ENCODE data around the gene MICAL2. TPM values are rescaled to one million over a fixed set of nuclear protein-coding genes. Genes with fewer than 3 reads are reported as not detected.

Gene MICAL2
- total RNA-seq, 2 experiments from 2014 or later: 155 to 158 TPM

DNA sequence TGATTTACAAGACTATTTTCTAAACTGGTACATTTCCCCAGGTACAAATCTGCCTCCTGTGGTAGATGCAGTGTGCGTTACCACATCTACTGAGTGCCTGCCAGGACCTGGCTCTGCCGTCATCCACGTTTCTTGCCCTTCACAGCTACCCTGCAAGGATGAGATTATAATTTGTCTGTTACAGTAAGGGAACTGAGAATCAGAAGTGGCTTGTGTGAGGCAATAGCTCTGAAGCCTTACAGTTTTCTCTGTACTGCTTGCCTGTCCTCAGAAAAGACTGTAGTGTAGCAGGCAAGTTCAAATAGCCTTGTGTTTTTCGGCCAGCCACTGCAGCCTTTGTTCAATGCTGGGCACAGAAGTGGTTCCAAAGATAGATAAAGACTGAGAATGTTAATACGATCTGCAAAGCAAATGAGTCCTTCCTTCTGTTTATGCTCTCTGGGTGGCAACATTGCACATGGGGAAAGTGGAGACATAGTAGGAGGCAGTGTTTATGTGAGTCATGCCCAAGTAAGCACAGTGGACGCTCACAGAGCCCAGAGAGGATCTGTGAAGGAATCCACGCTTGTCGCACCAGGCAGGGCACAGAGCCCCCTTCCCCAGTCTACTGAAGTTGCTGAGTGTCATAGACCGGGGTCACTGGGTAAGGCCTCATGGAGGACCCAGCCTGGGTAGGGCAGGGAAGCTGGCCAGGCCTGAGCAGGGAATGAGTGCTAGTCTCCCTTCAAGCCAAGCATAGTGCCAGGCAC is 49.1 kb downstream of the MICAL2 start:
- ChIA-PET CTCF (interaction anchor here (0.7 to 1.9 kb wide), 3 partner anchors 8 to 31 kb away, joined by 3 to 4 read pairs (median 3); no protein-coding TSS in a partner anchor), POLR2A (interaction anchor here (0.6 kb wide), 1 partner anchor 36 kb away, joined by 5 read pairs; no protein-coding TSS in a partner anchor)

- CTCF ChIA-PET: interaction anchor here (1.9 kb wide), 1 partner anchor 9 kb away, joined by 4 read pairs; no protein-coding TSS in a partner anchor
- POLR2A ChIA-PET: no interaction called here
Observed at GRCh38 chr11:12160231-12160630, 49.8 kb downstream of the MICAL2 start.

DNA sequence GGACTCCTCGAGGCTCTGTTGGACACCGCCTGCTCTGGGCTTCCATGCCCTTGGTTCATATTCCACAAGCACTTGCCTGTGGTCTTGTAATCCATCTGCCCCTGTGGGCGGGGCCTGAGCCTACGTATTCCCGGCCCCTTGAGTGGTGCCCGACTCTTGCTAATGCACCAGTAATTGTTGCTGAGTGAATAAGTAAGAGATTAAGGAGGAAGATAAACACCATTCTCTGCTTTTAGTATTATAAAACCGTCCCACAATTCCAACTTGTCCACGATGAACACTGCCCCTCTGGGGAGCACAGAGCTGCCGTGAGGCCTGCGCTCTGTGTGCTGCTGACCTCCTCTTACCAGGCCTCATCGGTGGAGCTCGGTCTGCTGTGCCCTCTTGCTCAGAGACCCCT is 50.3 kb downstream of the MICAL2 start:
- ChIA-PET POLR2A (interaction anchor here (1.0 kb wide), 1 partner anchor 10 kb away, joined by 3 read pairs; no protein-coding TSS in a partner anchor), CTCF (no interaction called here)

DNA sequence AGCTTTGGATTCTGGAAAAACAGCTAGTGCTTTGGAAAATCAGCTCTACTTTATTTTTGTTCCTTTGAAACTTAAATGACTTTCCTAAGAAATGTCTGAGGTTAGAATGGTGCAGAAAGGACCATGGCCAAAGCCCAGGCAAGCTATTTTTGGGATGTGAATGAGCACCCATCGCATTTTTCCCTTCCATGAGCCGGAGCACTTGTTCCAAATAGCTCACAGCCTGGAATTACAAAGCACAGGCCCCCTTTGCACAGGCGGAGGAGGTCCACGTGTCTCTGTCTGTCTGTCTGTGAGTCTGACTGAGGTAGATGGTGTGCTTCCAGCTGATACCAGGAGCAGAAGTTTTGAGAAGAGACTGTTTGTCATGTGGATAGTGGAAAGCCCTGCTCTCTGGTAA is 50.7 kb downstream of the MICAL2 start:
- CTCF ChIA-PET: no interaction called here
- POLR2A ChIA-PET: interaction anchor here (1.0 kb wide), 1 partner anchor 10 kb away, joined by 3 read pairs; no protein-coding TSS in a partner anchor

DNA sequence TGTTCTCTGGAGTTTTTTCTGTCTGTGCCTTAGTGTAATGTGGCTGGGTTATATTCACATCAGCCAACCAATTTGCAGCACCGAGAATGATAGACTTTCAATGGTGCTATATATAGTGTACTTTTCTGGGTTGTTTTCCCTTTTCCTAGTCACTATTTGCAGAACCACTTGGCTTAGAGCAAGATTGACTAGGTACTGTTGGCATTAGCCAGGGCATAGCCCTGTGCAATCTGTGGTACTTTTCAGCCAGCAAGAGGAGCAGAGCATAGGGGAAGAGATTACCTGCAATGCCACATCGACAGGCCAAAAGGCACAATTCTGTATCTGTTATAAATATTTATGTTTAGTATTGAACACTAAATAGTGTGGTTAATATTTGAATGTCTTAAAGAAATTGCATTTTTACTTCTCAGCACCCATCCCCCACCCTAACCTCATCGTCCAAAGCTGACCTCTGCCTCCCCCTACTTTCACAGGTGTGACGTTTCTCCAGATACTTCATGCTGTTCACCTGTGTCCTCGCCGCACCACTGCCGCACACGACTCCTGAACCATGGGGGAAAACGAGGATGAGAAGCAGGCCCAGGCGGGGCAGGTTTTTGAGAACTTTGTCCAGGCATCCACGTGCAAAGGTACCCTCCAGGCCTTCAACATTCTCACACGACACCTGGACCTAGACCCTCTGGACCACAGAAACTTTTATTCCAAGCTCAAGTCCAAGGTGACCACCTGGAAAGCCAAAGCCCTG is 51.4 kb downstream of the MICAL2 start:
- ChIA-PET CTCF (interaction anchor here (0.9 kb wide), 1 partner anchor 75 kb away, joined by 3 read pairs; no protein-coding TSS in a partner anchor), POLR2A (interaction anchor here (1.0 kb wide), 1 partner anchor 11 kb away, joined by 3 read pairs; no protein-coding TSS in a partner anchor)

GRCh38 chr11:12162652-12163051 is 52.3 kb downstream of the MICAL2 start:
- CTCF ChIA-PET: interaction anchor here (0.9 to 1.3 kb wide), 2 partner anchors 9 to 74 kb away, joined by 3 to 5 read pairs; no protein-coding TSS in a partner anchor

DNA sequence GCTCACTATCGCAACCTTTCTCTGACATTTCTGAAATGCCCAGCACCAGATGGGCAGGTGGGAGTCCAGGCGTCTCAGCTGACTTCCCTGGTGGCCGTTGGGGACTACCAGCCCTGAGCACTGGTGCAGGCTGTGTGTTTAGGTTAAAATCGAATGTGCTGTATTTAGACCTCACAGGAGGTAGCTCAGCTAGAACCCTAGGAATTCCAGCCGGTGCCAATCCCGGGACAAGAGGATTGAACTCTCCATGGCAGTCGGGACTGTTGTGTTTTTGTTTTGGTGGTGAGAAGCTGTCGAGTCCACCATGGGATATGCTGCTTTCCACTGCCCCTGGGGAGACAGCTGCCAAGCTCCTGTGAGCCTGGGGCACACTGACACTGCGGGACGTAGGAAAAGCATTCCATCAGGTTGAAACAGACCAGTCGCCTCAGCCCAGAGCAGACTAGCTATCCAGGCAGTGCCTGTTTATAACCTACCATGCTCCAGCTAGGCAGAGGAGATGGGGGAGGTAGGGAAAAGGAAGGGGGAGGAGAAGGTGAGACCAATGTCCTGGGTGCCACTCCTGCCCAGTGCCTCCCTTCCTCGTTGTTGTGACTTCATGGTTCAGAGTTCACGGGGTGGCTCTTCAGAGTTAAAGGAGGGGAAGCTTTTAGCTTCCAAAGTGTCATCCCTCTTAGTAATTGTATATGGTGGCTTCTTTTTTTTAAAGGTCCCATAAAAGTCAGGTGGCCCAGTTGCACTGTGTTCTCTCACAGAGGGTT is 53.0 kb downstream of the MICAL2 start:
- CTCF ChIA-PET: interaction anchor here (1.3 kb wide), 1 partner anchor 9 kb away, joined by 5 read pairs; no protein-coding TSS in a partner anchor
- POLR2A ChIA-PET: interaction anchor here (0.7 kb wide), 2 partner anchors 13 to 53 kb away, joined by 3 read pairs; partner anchors contain the start of gene MICAL2

More at GRCh38 chr11:12162652-12163051, 52.3 kb downstream of the MICAL2 start:
- POLR2A ChIA-PET: no interaction called here

DNA sequence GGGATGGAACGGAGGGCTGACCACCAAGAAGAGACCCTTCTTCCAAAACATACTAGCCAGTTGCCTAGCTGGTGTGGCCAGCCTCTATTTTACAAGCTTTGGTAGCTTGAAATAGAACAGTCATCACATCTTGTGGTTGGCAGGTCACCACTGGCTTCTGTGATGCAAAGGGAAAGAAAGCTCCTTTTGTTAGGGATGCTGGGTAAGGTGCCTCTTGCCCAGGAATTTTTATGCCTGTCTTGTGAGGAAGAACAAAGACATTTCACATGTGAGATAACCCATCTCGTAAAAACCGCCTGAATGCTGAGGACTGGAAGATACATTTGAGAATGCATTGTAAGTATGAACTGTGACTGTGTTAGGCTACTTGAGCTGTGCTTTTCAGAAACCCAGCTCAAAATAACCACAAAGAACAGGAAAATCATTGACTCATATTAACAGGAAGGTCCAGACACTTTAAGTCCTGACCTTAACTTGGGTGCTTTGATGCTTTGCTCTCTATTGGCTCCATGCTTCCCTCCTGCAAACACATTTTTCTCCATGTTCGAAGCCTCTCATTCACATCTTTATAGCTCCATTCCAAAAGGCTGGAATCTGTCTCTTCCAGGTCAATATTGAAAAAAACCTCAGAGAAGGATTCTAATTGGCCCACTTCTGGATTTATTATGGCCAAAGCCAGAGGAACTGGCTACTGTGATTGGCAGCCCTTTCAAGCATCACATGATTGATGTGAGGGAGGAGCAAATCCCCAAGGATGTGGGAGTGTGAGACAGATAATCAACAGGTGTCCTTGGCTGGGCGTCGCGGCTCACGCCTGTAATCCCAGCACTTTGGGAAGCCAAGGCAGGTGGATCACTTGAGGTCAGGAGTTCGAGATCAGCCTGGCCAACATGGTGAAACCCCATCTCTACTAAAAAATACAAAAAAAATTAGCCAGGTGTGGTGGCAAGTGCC is 53.9 kb downstream of the MICAL2 start:
- ChIA-PET POLR2A (interaction anchor here (0.6 to 0.7 kb wide), 2 partner anchors 14 to 323 kb away, joined by 3 read pairs; no protein-coding TSS in a partner anchor), CTCF (interaction anchor here (1.3 kb wide), 1 partner anchor 8 kb away, joined by 5 read pairs; no protein-coding TSS in a partner anchor)

DNA sequence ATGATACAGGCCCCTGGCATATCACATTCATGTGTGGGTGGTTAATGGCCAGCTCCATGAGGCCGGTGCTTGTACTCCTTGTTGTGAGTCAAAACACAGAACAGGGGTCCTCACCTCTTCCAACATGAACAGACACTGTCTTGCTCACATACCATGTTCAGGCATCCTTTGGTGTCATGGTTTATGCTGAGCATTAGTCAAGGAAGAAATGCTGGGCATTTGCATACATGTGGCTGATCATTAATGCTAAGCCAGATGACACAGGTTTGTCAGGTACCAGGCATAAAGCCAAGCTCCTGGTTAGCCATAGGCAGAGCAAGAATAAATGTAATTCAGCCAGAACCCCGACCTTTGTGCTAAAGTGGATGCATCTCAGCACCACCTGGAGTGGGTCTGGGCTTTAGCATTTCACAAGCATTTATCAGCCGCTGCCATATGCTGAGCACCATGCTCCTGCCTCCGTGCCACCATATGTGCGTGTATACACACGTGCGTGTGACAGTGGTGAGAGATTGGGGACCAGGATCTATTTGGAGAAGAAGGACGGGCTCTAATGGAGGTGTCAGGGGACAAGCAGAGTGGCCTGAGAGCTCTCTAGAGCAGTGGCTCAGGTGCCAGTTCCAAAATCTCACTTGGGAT is 55.0 kb downstream of the MICAL2 start:
- ChIA-PET POLR2A (no interaction called here), CTCF (no interaction called here)

DNA sequence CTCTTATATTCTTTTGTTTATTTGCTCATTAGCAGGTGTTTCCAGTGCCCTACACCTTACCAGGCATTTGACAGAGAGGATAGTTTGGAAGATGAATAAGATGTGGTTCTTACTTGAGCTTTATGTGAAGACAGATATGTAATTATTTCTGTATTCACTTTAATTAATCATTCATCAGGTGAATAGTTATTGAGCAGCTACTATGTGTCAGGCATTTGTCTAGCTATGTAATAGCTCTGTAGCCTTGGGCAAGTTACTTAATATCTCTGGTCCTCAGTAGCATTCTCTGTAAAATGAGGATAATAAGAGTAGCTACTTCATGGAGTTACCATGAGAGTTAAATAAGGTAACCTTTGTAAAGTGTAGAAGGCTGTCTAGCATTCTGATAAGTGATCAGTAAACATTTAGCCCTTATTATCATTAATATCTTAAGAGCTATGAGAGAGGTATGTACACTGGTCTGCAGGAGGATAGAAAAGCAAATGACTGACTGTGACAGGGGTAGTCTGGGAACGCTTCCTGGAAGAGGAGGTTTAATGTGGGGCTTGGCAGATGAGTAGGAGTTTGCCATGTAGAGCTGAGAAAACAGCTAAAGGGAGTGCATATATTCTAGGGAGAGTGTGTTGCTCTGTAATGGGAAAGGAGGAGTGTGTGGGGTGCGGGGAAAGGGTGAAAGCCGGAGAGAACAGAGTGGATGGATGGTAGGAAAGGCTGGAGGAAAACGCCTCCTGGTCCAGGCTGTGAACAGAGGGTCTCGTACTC is 56.1 kb downstream of the MICAL2 start:
- ChIA-PET POLR2A (no interaction called here), CTCF (interaction anchor here (0.8 kb wide), 1 partner anchor 115 kb away, joined by 3 read pairs; no protein-coding TSS in a partner anchor)

DNA sequence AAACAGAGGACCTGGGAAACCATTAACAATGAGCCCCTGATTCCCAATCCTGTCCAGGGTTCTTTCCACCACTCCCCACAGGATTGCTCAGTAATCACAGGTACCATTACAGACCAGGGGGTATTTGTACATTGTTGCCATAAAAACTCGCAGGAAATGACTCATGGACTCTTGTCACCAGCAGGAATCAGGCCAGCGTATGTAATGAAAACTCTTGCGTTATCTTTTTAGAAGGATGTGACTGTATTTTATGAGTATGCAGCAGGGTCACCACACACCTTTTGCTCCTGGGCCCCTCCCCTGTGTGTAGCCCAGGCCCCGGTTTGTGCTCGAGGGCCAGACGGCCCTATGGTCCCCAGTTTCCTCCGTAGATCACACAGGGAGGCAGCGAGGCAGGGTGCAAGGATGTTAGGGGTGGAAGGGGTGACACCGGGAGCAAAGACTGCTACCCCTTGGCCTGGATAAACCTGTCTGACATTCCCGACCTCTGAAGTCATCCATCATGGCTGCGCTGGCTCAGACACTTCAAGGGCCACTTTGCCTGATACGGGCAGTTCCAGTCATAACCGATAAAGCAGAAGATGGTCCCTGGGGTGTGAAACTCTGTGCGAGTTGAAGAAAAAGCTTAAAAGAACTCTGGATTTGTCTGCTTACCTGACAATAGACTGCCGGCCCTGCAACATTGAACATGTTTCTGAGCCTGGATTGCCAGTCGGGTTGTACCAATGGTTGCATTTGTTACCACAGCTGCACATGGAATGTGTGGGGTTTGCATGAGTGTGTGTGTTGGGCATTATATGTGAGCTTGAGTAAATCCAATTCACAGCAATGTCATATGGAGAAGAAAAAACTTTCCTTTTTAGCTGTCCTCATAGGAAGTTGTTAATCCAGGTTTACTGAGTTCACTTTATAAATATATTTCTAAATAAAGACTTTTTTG is 56.9 kb downstream of the MICAL2 start:
- POLR2A ChIA-PET: interaction anchor here (0.5 kb wide), 1 partner anchor 17 kb away, joined by 4 read pairs; no protein-coding TSS in a partner anchor

GRCh38 chr11:12168114-12168513 is 57.7 kb downstream of the MICAL2 start:
- CTCF ChIA-PET: interaction anchor here (0.9 kb wide), 1 partner anchor 9 kb away, joined by 3 read pairs; no protein-coding TSS in a partner anchor
- POLR2A ChIA-PET: interaction anchor here (1.2 kb wide), 1 partner anchor 17 kb away, joined by 10 read pairs; no protein-coding TSS in a partner anchor

More for the DNA sequence above, 56.9 kb downstream of the MICAL2 start:
- CTCF ChIA-PET: interaction anchor here (0.9 kb wide), 1 partner anchor 8 kb away, joined by 3 read pairs; no protein-coding TSS in a partner anchor

- ChIA-PET POLR2A (no interaction called here), CTCF (no interaction called here)
Observed at GRCh38 chr11:12169822-12170221, 59.4 kb downstream of the MICAL2 start.

GRCh38 chr11:12170501-12170900 is 60.1 kb downstream of the MICAL2 start:
- POLR2A ChIA-PET: no interaction called here
- CTCF ChIA-PET: no interaction called here

GRCh38 chr11:12170984-12171383 is 60.6 kb downstream of the MICAL2 start:
- ChIA-PET CTCF (no interaction called here), POLR2A (no interaction called here)

DNA sequence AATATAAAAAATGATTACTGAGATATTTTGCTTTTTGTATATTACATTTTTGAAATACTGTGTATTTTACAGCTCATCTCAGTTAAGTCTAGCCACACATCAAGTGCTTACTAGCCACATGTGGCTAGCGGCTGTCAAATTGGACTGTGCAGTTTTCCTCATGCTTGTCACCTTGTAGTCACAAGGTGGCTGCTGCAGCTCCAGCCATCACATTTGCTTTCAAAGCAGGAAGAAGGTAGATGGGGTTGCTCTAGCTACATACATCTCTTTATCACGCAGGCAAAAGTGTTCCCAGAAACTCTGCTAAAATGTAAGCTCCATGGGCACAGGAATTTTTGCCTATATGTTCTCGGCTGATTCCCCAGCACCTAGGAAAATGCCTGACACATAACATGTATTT is 61.5 kb downstream of the MICAL2 start:
- ChIA-PET POLR2A (no interaction called here), CTCF (interaction anchor here (1.2 kb wide), 1 partner anchor 8 kb away, joined by 5 read pairs; no protein-coding TSS in a partner anchor)
